Epithelial cell of proximal tubule (primary cell): ENCODE data around the gene MROH7. TPM values are rescaled to one million over a fixed set of nuclear protein-coding genes. Genes with fewer than 3 reads are reported as not detected.

Source experiments
- DNase-seq: peaks from one replicate; pipeline ENCODE4 v3.0.0-alpha.2; 2011; ENCODE audit warnings: low read depth
- H3K4me3 ChIP-seq: 2 replicates; pipeline ENCODE4 v1.5.1; 2011; ENCODE audit warnings: low read depth, mild to moderate bottlenecking, low read length
- total RNA-seq: library from RNA; depleted of rRNA; stranded (reverse); fragments of >200 nt; gene quantifications from 2 replicates; pipeline ENCODE4 v1.2.3, GENCODE V29; 2015
- TF ChIP-seq, protein P1 (sequence below): conservative IDR thresholded peaks from 2 replicates; pipeline ENCODE4 v1.5.1; 2012; ENCODE audit warnings: low read depth, mild to moderate bottlenecking, low read length

The MROH7 gene
- total RNA-seq, 1 donor from 2014 or later = not detected

DNA sequence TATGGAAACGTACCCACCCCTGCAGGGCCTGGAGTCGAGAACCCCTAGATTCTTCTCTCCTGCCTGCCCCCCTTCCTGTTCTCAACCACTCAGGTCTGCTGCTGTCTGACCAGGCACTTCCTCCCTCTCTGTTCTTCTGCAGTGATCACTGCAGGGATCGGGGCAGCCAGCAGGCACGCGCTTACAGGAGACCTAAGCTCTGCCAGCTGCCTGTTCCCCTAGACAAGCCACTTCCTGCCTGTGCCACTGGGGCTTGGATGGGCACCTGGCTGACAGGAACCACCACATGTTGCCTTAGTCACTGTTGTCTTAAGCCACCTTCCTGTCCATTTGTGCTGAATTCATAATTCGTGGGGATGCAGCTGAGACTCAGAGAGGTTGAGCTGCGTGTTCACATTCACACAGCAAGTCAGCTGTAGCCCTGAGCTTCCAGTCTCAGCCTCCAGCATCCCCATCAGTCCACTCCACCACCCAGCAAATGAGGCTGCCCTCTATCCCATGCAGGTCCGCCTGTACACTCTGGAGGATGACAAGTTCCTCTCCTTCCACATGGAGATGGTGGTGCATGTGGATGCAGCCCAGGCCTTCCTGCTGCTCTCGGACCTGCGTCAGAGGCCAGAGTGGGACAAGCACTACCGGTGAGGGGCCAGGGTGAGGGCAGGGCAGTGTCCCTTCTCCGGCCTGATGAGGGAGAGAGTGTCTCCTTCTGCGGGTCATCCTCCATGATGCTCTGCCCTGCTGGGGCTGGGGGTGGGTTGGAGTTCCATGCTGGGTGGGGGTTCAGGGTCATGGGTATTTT is 36.8 kb upstream of the MROH7 start:
- DNase-seq = no peak
- H3K4me3 ChIP-seq = no peak overlapping the region
- TF ChIP-seq, protein P1, sequence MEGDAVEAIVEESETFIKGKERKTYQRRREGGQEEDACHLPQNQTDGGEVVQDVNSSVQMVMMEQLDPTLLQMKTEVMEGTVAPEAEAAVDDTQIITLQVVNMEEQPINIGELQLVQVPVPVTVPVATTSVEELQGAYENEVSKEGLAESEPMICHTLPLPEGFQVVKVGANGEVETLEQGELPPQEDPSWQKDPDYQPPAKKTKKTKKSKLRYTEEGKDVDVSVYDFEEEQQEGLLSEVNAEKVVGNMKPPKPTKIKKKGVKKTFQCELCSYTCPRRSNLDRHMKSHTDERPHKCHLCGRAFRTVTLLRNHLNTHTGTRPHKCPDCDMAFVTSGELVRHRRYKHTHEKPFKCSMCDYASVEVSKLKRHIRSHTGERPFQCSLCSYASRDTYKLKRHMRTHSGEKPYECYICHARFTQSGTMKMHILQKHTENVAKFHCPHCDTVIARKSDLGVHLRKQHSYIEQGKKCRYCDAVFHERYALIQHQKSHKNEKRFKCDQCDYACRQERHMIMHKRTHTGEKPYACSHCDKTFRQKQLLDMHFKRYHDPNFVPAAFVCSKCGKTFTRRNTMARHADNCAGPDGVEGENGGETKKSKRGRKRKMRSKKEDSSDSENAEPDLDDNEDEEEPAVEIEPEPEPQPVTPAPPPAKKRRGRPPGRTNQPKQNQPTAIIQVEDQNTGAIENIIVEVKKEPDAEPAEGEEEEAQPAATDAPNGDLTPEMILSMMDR = no peak

DNA sequence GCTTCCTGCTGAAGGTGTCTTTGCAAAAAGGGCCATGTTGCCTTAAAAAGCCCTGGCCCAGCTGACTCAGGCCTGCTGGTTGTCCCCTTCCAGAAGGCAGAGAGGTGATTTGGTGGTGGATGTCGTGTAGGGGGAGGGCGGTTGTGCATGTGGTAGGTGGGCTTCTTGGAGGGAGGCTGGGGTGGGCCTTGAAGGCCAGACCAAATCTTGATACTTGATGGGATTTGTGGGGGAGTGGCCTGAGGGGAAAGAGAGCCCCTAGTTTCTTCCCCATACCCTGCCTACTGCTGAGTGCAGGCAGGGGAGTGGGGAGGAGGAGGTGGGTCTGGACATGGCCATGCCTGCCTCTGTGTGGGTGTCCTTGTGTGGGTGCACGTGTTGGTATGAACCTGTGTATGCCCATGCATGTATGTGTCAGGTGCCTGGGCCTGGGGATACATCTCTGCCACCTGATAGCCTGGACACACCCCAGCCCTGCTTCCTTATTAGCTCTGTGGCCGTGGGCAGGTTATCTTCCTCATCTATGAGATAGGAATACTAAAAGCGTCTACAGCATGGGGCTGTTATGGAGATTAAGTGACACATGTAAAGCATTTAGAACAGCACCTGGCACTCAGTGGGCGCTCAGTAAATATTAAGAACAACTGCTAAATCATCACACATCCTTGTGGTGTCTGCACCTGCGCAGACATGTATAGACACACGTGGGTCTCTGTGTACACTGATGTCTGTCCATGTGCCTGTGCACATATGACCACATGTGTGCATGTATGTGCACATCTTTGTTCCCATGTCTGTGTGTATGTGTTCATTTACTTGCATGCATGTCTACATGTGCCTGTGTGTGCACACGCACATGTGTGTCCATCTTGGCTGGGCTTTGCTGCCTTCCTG is 35.2 kb upstream of the MROH7 start:
- DNase-seq = no peak
- TF ChIP-seq, protein P1 = no peak
- no peak overlapping the region for H3K4me3 ChIP-seq

DNA sequence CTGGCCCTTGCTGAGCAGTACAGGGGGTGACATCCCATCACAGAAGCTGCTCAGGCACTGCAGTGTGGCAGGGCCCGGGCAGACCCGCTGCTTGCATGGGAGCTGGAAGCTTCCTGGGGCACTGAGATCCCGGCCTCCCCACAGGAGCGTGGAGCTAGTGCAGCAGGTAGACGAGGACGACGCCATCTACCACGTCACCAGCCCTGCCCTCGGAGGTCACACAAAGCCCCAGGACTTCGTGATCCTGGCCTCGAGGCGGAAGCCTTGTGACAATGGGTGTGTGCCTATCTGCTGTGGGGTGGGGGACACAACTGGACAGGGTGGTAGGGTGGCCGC is 34.6 kb upstream of the MROH7 start:
- TF ChIP-seq, protein P1 = no peak
- H3K4me3 ChIP-seq = no peak overlapping the region
- DNase-seq = no peak

DNA sequence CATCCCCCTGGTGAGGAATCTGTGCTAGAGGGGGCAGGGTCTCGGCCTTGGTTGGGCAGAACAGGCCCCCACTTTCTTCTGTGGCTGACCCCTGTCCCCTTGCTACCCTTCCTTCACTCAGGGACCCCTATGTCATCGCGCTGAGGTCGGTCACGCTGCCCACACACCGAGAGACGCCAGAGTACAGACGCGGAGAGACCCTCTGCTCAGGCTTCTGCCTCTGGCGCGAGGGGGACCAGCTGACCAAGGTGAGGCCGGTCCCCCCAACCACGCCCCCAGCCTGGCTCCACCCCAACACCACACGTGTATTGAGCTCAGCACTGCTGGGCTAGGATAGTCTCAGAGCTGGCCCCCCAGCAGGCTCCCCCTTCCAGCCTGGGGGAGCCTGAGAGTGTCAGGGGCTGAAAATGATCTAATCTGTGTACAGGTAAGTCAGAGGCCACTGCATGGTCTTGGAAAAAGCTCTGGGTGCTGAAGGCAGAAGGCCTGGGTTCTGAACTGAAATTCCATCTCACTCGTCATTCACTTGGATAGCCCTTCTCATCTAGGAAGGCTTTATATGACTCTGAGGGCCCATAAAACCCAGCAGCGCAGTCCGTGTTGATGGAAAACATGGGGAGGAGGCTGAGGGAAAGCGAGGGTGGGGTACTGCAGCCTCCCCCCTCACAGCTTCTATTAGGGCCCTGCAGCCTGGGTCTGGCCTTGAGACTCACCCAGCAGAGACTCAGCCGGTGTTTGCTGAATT is 33.6 kb upstream of the MROH7 start:
- no peak overlapping the region for H3K4me3 ChIP-seq
- no peak for DNase-seq
- TF ChIP-seq, protein P1 = no peak

DNA sequence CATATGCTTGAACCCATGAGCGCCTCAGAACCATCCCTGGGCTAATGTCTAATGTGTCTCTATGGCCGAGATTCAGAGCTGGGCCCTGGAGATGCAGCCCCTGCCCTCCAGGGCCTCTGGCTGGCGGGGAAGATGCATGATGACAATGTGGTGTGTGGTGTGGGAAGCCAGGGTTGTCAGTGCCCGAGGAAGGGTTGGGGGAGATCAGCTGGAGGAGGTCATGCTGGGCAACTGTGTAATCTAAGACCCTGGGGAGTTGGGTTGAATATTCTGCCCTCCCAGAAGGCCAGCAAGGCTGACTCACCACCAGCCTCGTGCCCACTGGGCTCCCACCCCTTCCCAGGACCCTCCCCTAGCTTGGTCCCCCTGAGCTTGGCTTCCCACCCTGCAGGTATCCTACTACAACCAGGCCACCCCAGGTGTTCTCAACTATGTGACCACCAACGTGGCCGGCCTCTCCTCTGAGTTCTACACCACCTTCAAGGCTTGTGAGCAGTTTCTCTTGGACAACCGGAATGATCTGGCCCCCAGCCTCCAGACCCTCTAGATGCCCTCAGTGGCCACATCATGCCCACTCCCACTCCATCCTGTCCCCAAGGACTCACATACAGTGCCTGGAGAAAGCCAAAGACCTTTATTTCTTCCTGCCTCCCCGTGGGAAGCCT is 32.9 kb upstream of the MROH7 start:
- TF ChIP-seq, protein P1 = no peak
- no peak overlapping the region for H3K4me3 ChIP-seq
- DNase-seq = no peak

DNA sequence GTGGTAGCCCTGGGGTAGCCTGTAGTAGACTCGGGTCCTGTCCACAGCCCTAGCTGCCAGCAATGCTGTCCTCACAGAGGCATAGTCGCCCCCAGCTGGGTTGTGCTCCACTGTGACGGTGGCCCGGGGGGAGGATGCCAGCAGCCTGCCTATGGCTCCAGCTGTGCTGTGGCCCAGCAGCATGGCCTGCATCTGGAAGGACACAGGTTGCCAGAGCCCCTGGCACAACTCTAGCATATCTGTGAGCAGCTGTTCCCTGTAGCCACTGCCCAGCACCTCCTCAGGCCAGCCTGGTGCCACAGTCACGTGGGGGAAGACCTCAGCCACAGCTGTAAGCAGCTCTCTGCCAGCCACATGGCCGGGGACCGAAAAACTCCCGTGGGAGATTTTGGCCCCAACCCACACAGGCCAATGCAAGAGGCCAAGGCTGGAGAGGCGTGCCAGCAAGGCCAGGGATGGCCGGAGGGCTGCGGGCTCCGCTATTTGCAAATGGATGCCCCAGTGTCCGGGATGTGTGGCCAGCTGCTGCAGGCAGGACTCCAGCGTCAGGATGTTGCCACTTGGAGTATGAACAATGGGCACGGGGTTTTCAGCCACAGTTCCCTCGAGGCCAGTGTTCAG is 32.2 kb upstream of the MROH7 start:
- DNase-seq = no peak
- no peak overlapping the region for H3K4me3 ChIP-seq
- TF ChIP-seq, protein P1 = no peak
